ENCODE data around the gene CREBBP. TPM values are rescaled to one million over a fixed set of nuclear protein-coding genes. Genes with fewer than 3 reads are reported as not detected.

CREBBP gene
- total RNA-seq, 1 donor = 28.2 TPM

- peak overlapping the region; percentile 4 for H3K4me2 ChIP-seq (ENCODE audit: insufficient read depth, low read length)
- H3K4me1 ChIP-seq (ENCODE audit: insufficient read depth, low read length) = peaks cover 19% of the 10 kb centered on the region
- H3K4me3 ChIP-seq (ENCODE audit: insufficient read depth, low read length) = no peak overlapping the region
- H3K36me3 ChIP-seq (ENCODE audit: insufficient read depth, low read length) = peaks cover 2% of the 10 kb centered on the region
- H2AFZ ChIP-seq (ENCODE audit: low read length) = no peak overlapping the region
- DNase-seq (ENCODE audit: insufficient read length, low spot score, missing footprints) = no peak
- H3K27ac ChIP-seq (ENCODE audit: low read depth, low read length) = no peak overlapping the region
- no peaks in the 10 kb centered on the region for H3K27me3 ChIP-seq (ENCODE audit: insufficient read depth, low read length)
- H4K20me1 ChIP-seq (ENCODE audit: insufficient read depth, low read length) = peaks cover 87% of the 10 kb centered on the region
- TF ChIP-seq CTCF (IDR thresholded peaks at IDR 0.05; ENCODE audit: extremely low read depth, low read depth, low read length) = no peak
- no peaks in the 10 kb centered on the region for H3K9me3 ChIP-seq (ENCODE audit: low read depth, low read length)
- peaks cover 95% of the 10 kb centered on the region for H3K79me2 ChIP-seq (ENCODE audit: insufficient read depth, low read length)
Measured at GRCh38 chr16:3797904-3798811, 82.4 kb downstream of the CREBBP start.

GRCh38 chr16:3797473-3797872 is 83.0 kb downstream of the CREBBP start:
- Histone ChIP-seq H3K36me3 (ENCODE audit: insufficient read depth, low read length) (peaks cover 9% of the 10 kb centered on the region), H2AFZ (ENCODE audit: low read length) (no peak overlapping the region), H3K4me3 (ENCODE audit: insufficient read depth, low read length) (no peak overlapping the region), H3K27ac (ENCODE audit: low read depth, low read length) (no peak overlapping the region), H3K79me2 (ENCODE audit: insufficient read depth, low read length) (peaks cover 97% of the 10 kb centered on the region), H3K27me3 (ENCODE audit: insufficient read depth, low read length) (no peaks in the 10 kb centered on the region), H3K9me3 (ENCODE audit: low read depth, low read length) (no peaks in the 10 kb centered on the region), H3K4me1 (ENCODE audit: insufficient read depth, low read length) (peaks cover 19% of the 10 kb centered on the region), H4K20me1 (ENCODE audit: insufficient read depth, low read length) (peaks cover 89% of the 10 kb centered on the region), H3K4me2 (ENCODE audit: insufficient read depth, low read length) (no peak overlapping the region)
- no peak for DNase-seq (ENCODE audit: insufficient read length, low spot score, missing footprints)
- TF ChIP-seq CTCF (IDR thresholded peaks at IDR 0.05; ENCODE audit: extremely low read depth, low read depth, low read length) = no peak

GRCh38 chr16:3793161-3793576 is 87.3 kb downstream of the CREBBP start:
- H3K36me3 ChIP-seq (ENCODE audit: insufficient read depth, low read length) = peaks cover 37% of the 10 kb centered on the region
- H3K4me1 ChIP-seq (ENCODE audit: insufficient read depth, low read length) = peaks cover 5% of the 10 kb centered on the region
- H3K27ac ChIP-seq (ENCODE audit: low read depth, low read length) = no peak overlapping the region
- DNase-seq (ENCODE audit: insufficient read length, low spot score, missing footprints) = no peak
- H3K4me3 ChIP-seq (ENCODE audit: insufficient read depth, low read length) = no peak overlapping the region
- no peak overlapping the region for H2AFZ ChIP-seq (ENCODE audit: low read length)
- TF ChIP-seq CTCF (IDR thresholded peaks at IDR 0.05; ENCODE audit: extremely low read depth, low read depth, low read length) = no peak
- no peaks in the 10 kb centered on the region for H3K27me3 ChIP-seq (ENCODE audit: insufficient read depth, low read length)
- no peaks in the 10 kb centered on the region for H3K9me3 ChIP-seq (ENCODE audit: low read depth, low read length)
- H3K4me2 ChIP-seq (ENCODE audit: insufficient read depth, low read length) = no peak overlapping the region
- peaks cover 78% of the 10 kb centered on the region for H4K20me1 ChIP-seq (ENCODE audit: insufficient read depth, low read length)
- H3K79me2 ChIP-seq (ENCODE audit: insufficient read depth, low read length) = peaks cover 89% of the 10 kb centered on the region

GRCh38 chr16:3792472-3793012 is 88.0 kb downstream of the CREBBP start:
- Histone ChIP-seq H3K4me3 (ENCODE audit: insufficient read depth, low read length) (no peak overlapping the region), H3K4me2 (ENCODE audit: insufficient read depth, low read length) (no peak overlapping the region), H3K79me2 (ENCODE audit: insufficient read depth, low read length) (peaks cover 88% of the 10 kb centered on the region), H3K27me3 (ENCODE audit: insufficient read depth, low read length) (no peaks in the 10 kb centered on the region), H3K4me1 (ENCODE audit: insufficient read depth, low read length) (no peaks in the 10 kb centered on the region), H3K27ac (ENCODE audit: low read depth, low read length) (no peak overlapping the region), H2AFZ (ENCODE audit: low read length) (no peak overlapping the region), H3K36me3 (ENCODE audit: insufficient read depth, low read length) (peaks cover 37% of the 10 kb centered on the region), H3K9me3 (ENCODE audit: low read depth, low read length) (no peaks in the 10 kb centered on the region), H4K20me1 (ENCODE audit: insufficient read depth, low read length) (peaks cover 76% of the 10 kb centered on the region)
- TF ChIP-seq CTCF (IDR thresholded peaks at IDR 0.05; ENCODE audit: extremely low read depth, low read depth, low read length) = no peak
- no peak for DNase-seq (ENCODE audit: insufficient read length, low spot score, missing footprints)

Measured in osteoblast (primary cell).